ENCODE measurements around the gene POLR3E.

- TF ChIP-seq, protein P1, sequence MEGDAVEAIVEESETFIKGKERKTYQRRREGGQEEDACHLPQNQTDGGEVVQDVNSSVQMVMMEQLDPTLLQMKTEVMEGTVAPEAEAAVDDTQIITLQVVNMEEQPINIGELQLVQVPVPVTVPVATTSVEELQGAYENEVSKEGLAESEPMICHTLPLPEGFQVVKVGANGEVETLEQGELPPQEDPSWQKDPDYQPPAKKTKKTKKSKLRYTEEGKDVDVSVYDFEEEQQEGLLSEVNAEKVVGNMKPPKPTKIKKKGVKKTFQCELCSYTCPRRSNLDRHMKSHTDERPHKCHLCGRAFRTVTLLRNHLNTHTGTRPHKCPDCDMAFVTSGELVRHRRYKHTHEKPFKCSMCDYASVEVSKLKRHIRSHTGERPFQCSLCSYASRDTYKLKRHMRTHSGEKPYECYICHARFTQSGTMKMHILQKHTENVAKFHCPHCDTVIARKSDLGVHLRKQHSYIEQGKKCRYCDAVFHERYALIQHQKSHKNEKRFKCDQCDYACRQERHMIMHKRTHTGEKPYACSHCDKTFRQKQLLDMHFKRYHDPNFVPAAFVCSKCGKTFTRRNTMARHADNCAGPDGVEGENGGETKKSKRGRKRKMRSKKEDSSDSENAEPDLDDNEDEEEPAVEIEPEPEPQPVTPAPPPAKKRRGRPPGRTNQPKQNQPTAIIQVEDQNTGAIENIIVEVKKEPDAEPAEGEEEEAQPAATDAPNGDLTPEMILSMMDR (IDR thresholded peaks at IDR 0.05; ENCODE audit: low read depth, low read length, missing input control), result no peak
- no peak for TF ChIP-seq ZBTB33 (IDR thresholded peaks at IDR 0.05)
- TF ChIP-seq GABPA (IDR thresholded peaks at IDR 0.05 in 1 of 2, conservative IDR thresholded peaks at IDR 0.05 in 1 of 2), result no peak
- no peak for TF ChIP-seq YY1 (IDR thresholded peaks at IDR 0.05)
- no peak for TF ChIP-seq REST (IDR thresholded peaks at IDR 0.05)
- no peak for TF ChIP-seq MAX (IDR thresholded peaks at IDR 0.05)
- no peak for TF ChIP-seq SP1 (IDR thresholded peaks at IDR 0.05)
- no peak for TF ChIP-seq RXRA (IDR thresholded peaks at IDR 0.05)
- TF ChIP-seq RAD21 (IDR thresholded peaks at IDR 0.05), result no peak
- no peak for TF ChIP-seq NR2F2 (IDR thresholded peaks at IDR 0.05)
- TF ChIP-seq FOXA2 (IDR thresholded peaks at IDR 0.05), result no peak
- no peak for TF ChIP-seq TAF1 (conservative IDR thresholded peaks at IDR 0.05)
- TF ChIP-seq, protein P2, sequence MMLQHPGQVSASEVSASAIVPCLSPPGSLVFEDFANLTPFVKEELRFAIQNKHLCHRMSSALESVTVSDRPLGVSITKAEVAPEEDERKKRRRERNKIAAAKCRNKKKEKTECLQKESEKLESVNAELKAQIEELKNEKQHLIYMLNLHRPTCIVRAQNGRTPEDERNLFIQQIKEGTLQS (IDR thresholded peaks at IDR 0.05), result no peak
- no peak for TF ChIP-seq HNF4G (IDR thresholded peaks at IDR 0.05)
These were observed 43.7 kb downstream of the POLR3E start for GRCh38 chr16:22340945-22341344.
